Lower leg skin (tissue), 4 donors: ENCODE results near the gene ERICH6B. TPM values are rescaled to one million over a fixed set of nuclear protein-coding genes. Genes with fewer than 3 reads are reported as not detected.

Experiments
- DNase-seq, 2 donors: peaks; one replicate each; pipeline ENCODE4 v3.0.0-alpha.2; 2019; ENCODE audit warnings: low spot score in 2 of 2
- H3K4me3 ChIP-seq: fragments of 200-600 bp; sonication (generic); 2 replicates; pipeline ENCODE4 v1.5.1; 2017; ENCODE audit warnings: mild to moderate bottlenecking, low read depth; ENCODE audit not compliant: poor library complexity, severe bottlenecking
- CTCF ChIP-seq, 3 donors: fragments of 450-650 bp; IDR thresholded peaks; one replicate each; pipeline ENCODE4 v1.5.1; 2016; ENCODE audit warnings: antibody characterized with exemption in 3 of 3, mild to moderate bottlenecking in 3 of 3, moderate library complexity in 2 of 3
- POLR2A ChIP-seq, 2 donors: fragments of 450-650 bp; IDR thresholded peaks; one replicate each; pipeline ENCODE4 v1.6.1; 2016 to 2017; ENCODE audit warnings: antibody characterized with exemption in 2 of 2, mild to moderate bottlenecking in 1 of 2, moderate library complexity in 1 of 2
- WGBS, 2 donors: methylation state at CpG; one replicate each; pipeline ENCODE4 v1.1.5; 2018; 5-methylcytosine and 5-hydroxymethylcytosine counted together
- intact Hi-C: fragments of 100-400 bp; cut with DNase I; formaldehyde crosslinking; loops from one replicate; pipeline ENCODE4 v1.15.0; 2023; ENCODE audit warnings: low total_unique reads
- total RNA-seq, 4 donors: library from RNA; depleted of rRNA; stranded (reverse); fragments of >200 nt; gene quantifications; one replicate each; pipeline ENCODE4 v1.1.0, GENCODE V29; 2016

Gene ERICH6B
- total RNA-seq, 4 donors from 2014 or later, result not detected

- intact Hi-C loops, result no loop called here
- no peak for TF ChIP-seq POLR2A (IDR thresholded peaks at IDR 0.05)
- TF ChIP-seq CTCF (IDR thresholded peaks at IDR 0.05), result no peak
- DNase-seq, result no peak
- no peak overlapping the region for H3K4me3 ChIP-seq
These were observed 50.2 kb downstream of the ERICH6B start for GRCh38 chr13:45565331-45565730.

DNA sequence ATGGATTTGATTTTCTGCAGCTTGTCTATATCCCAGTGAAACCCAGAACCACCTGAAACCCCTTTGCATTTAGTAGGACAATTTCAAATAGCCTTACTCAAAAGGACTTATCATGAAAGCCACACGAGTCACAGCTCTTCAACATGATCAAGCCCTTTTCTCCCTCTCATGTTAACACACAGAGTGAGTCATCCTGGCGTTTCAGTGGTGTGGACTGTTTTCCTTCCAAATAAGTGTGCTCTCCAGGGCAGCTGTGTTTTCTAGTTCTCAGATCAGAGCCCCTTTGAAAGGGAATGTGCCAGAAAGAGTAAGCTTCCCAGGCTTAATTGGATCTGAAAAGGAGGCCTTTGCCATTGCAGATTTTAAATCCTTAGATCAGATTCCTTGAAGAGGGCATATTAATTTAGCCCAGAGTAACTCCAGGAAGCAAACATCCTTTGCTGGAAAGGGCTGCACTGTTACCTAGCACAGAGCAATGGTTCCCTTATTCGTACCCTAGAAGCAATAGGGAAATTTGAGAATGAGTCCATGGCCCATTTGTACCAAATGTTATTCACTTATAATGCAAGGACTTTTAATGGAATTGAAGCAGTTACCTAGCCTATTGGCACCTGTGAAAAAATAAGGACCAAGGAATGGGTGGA, 51.3 kb downstream of the ERICH6B start:
- no peak overlapping the region for H3K4me3 ChIP-seq
- WGBS, 2 donors, result 26 to 31% methylated on average over 3 of the region's 3 CpGs
- TF ChIP-seq POLR2A (IDR thresholded peaks at IDR 0.05), result no peak
- intact Hi-C loops, result no loop called here
- peak in 1 of 2 donors; percentile 14 for DNase-seq

GRCh38 chr13:45554604-45555109, 60.9 kb downstream of the ERICH6B start:
- intact Hi-C loops, result no loop called here
- TF ChIP-seq POLR2A (IDR thresholded peaks at IDR 0.05) (no peak), CTCF (IDR thresholded peaks at IDR 0.05) (no peak)
- DNase-seq, result peak in 1 of 2 donors; percentile 25
- no peak overlapping the region for H3K4me3 ChIP-seq
- WGBS, 2 donors, result 86 to 94% methylated on average over 4 of the region's 4 CpGs

DNA sequence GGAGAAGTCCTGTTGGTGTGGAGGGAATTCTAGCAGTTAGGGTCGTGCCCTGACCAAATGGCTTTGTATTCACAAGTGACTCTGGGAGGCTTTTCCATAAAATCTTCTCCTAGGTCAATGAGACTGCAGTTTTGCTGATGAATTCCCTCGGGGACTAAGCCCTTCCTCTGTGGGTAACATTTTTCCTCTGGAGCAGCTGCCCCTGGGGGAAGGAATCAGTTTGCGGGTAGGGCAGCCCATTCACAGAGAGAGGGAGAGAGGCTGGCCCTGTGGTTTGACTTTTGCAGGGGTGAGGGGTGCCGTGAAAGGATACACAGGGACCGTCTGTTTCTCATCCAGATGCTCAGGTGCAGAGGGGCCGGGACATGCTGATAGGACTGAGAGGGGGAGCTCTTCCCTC, 67.3 kb downstream of the ERICH6B start:
- H3K4me3 ChIP-seq, result no peak overlapping the region
- no peak for DNase-seq
- intact Hi-C loops, result no loop called here
- 58 to 60% methylated on average over 6 of the region's 6 CpGs for WGBS, 2 donors
- TF ChIP-seq CTCF (IDR thresholded peaks at IDR 0.05), result no peak
- no peak for TF ChIP-seq POLR2A (IDR thresholded peaks at IDR 0.05)

GRCh38 chr13:45546410-45546765, 69.2 kb downstream of the ERICH6B start:
- no peak for DNase-seq
- intact Hi-C loops, result no loop called here
- no peak overlapping the region for H3K4me3 ChIP-seq
- TF ChIP-seq CTCF (IDR thresholded peaks at IDR 0.05), result no peak
- 67 to 78% methylated on average over 8 of the region's 8 CpGs for WGBS, 2 donors

DNA sequence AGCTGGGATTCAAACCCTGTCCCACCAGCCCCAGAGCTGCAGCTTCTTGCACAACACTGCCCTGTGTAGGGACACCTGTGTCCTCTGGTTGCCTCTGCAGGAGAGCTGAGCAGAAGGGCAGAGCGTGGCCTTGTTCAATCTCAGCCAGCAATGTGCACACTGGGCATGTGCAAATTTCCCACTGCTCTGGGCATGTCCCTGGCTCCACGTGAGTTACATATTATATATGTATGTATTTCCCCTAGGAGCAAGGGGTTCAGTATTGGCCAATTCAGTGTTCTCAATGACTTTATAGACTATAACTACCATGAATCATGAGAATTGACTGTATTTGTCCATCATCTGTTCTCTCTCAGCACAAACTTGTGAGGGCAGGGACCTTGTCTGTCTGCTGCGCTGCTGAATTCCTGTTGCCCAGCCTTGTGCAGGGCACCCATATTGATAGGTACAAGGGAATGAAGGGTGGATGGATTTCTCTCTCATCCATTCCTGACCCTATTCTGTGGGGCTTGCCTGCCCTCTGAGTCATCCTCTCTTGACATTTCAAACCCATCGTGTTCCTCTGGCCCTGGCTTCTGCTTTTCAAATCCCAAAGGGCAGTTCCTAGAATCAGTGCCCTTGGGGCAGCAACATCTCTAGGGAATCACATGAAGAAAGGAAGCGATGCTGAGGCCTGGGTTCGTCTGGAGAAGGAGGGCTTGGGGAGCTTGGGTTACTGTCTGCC, 69.7 kb downstream of the ERICH6B start:
- no peak overlapping the region for H3K4me3 ChIP-seq
- DNase-seq, result no peak
- TF ChIP-seq CTCF (IDR thresholded peaks at IDR 0.05) (no peak), POLR2A (IDR thresholded peaks at IDR 0.05) (no peak)
- intact Hi-C loops, result no loop called here
- 64 to 71% methylated on average over 6 of the region's 6 CpGs for WGBS, 2 donors
